WTC11 (cell line): ENCODE measurements around the gene CARS2. TPM values are rescaled to one million over a fixed set of nuclear protein-coding genes. Genes with fewer than 3 reads are reported as not detected.

Experiments
- ATF1 ChIP-seq: sonication (generic); formaldehyde crosslinking; IDR thresholded peaks from 2 replicates; pipeline ENCODE4 v1.8.1; 2023; ENCODE audit warnings: mild to moderate bottlenecking, moderate library complexity, missing genetic modification reagents
- CREM ChIP-seq: sonication (generic); formaldehyde crosslinking; IDR thresholded peaks from 2 replicates; pipeline ENCODE4 v1.8.1; 2022; ENCODE audit warnings: mild to moderate bottlenecking, missing genetic modification reagents, moderate library complexity
- ELF4 ChIP-seq: sonication (generic); formaldehyde crosslinking; IDR thresholded peaks from 2 replicates; pipeline ENCODE4 v1.8.1; 2022; ENCODE audit warnings: low read depth, mild to moderate bottlenecking, moderate library complexity, missing genetic modification reagents
- EMX1 ChIP-seq: fragments of 250-450 bp; sonication (Bioruptor Pico); IDR thresholded peaks from 2 replicates; pipeline ENCODE4 v1.8.0; 2021; ENCODE audit warnings: mild to moderate bottlenecking
- ESRRA ChIP-seq: sonication (generic); formaldehyde crosslinking; IDR thresholded peaks from 2 replicates; pipeline ENCODE4 v1.8.1; 2022; ENCODE audit warnings: mild to moderate bottlenecking, missing genetic modification reagents, borderline replicate concordance
- MYBL2 ChIP-seq: sonication (generic); formaldehyde crosslinking; IDR thresholded peaks from 2 replicates; pipeline ENCODE4 v1.8.1; 2023; ENCODE audit warnings: mild to moderate bottlenecking, moderate library complexity, missing genetic modification reagents
- NR1H2 ChIP-seq: sonication (generic); formaldehyde crosslinking; IDR thresholded peaks from 2 replicates; pipeline ENCODE4 v1.9.0; 2021; ENCODE audit warnings: mild to moderate bottlenecking, moderate library complexity, missing genetic modification reagents
- NR2C2 ChIP-seq: sonication (generic); formaldehyde crosslinking; IDR thresholded peaks from 2 replicates; pipeline ENCODE4 v1.8.0; 2022; ENCODE audit warnings: mild to moderate bottlenecking, missing genetic modification reagents
- OVOL2 ChIP-seq: fragments of 250-450 bp; sonication (Bioruptor Pico); IDR thresholded peaks from 2 replicates; pipeline ENCODE4 v1.9.0; 2021; ENCODE audit warnings: mild to moderate bottlenecking, borderline replicate concordance
- PRRX2 ChIP-seq: fragments of 250-450 bp; sonication (Bioruptor Pico); IDR thresholded peaks from 2 replicates; pipeline ENCODE4 v1.8.0; 2021; ENCODE audit warnings: mild to moderate bottlenecking
- SMAD3 ChIP-seq: sonication (generic); formaldehyde crosslinking; IDR thresholded peaks from 2 replicates; pipeline ENCODE4 v1.8.0; 2022; ENCODE audit warnings: missing genetic modification reagents, mild to moderate bottlenecking, borderline replicate concordance
- SOX15 ChIP-seq: fragments of 250-450 bp; sonication (Bioruptor Pico); IDR thresholded peaks from 2 replicates; pipeline ENCODE4 v1.9.0; 2021; ENCODE audit warnings: mild to moderate bottlenecking
- TEAD1 ChIP-seq: sonication (generic); formaldehyde crosslinking; IDR thresholded peaks from 2 replicates; pipeline ENCODE4 v1.8.0; 2022; ENCODE audit warnings: mild to moderate bottlenecking, missing genetic modification reagents
- TEAD4 ChIP-seq: sonication (generic); formaldehyde crosslinking; IDR thresholded peaks from 2 replicates; pipeline ENCODE4 v1.8.0; 2022; ENCODE audit warnings: mild to moderate bottlenecking, missing genetic modification reagents
- TP53 ChIP-seq: sonication (generic); formaldehyde crosslinking; IDR thresholded peaks from 2 replicates; pipeline ENCODE4 v1.8.1; 2023; ENCODE audit warnings: mild to moderate bottlenecking, missing genetic modification reagents
- ZNF121 ChIP-seq: sonication (generic); formaldehyde crosslinking; IDR thresholded peaks from 2 replicates; pipeline ENCODE4 v1.8.0; 2023; ENCODE audit warnings: missing genetic modification reagents
- ZNF317 ChIP-seq: sonication (generic); formaldehyde crosslinking; IDR thresholded peaks from 2 replicates; pipeline ENCODE4 v1.8.1; 2023; ENCODE audit warnings: low read depth, mild to moderate bottlenecking, moderate library complexity, missing genetic modification reagents, borderline replicate concordance
- ZNF423 ChIP-seq: fragments of 250-450 bp; sonication (Bioruptor Pico); IDR thresholded peaks from 2 replicates; pipeline ENCODE4 v2.1.2; 2022; ENCODE audit warnings: mild to moderate bottlenecking, moderate library complexity
- total RNA-seq: library from RNA; stranded (reverse); gene quantifications from 3 replicates; pipeline ENCODE4 v1.2.3, GENCODE V29; 2021
- TF ChIP-seq, protein P1 (sequence below): fragments of 250-450 bp; sonication (Bioruptor Pico); conservative IDR thresholded peaks from 2 replicates; pipeline ENCODE4 v1.9.0; 2021; ENCODE audit warnings: mild to moderate bottlenecking
- TF ChIP-seq, protein P2 (sequence below): sonication (generic); formaldehyde crosslinking; IDR thresholded peaks from 2 replicates; pipeline ENCODE4 v1.8.0; 2023; ENCODE audit warnings: mild to moderate bottlenecking, missing genetic modification reagents
- TF ChIP-seq, protein P3 (sequence below): sonication (generic); formaldehyde crosslinking; IDR thresholded peaks from 2 replicates; pipeline ENCODE4 v1.8.1; 2022; ENCODE audit warnings: missing genetic modification reagents, borderline replicate concordance
- TF ChIP-seq, protein P4 (sequence below): sonication (generic); formaldehyde crosslinking; IDR thresholded peaks from 2 replicates; pipeline ENCODE4 v1.8.0; 2022; ENCODE audit warnings: mild to moderate bottlenecking, missing genetic modification reagents
- TF ChIP-seq, protein P5 (sequence below): sonication (generic); formaldehyde crosslinking; IDR thresholded peaks from 2 replicates; pipeline ENCODE4 v1.8.1; 2023; ENCODE audit warnings: mild to moderate bottlenecking, missing genetic modification reagents, borderline replicate concordance
- TF ChIP-seq, protein P6 (sequence below): sonication (generic); formaldehyde crosslinking; IDR thresholded peaks from 2 replicates; pipeline ENCODE4 v1.8.1; 2023; ENCODE audit warnings: mild to moderate bottlenecking, moderate library complexity, missing genetic modification reagents

CARS2 gene
- total RNA-seq, 1 experiment from 2014 or later = 39.9 TPM

DNA sequence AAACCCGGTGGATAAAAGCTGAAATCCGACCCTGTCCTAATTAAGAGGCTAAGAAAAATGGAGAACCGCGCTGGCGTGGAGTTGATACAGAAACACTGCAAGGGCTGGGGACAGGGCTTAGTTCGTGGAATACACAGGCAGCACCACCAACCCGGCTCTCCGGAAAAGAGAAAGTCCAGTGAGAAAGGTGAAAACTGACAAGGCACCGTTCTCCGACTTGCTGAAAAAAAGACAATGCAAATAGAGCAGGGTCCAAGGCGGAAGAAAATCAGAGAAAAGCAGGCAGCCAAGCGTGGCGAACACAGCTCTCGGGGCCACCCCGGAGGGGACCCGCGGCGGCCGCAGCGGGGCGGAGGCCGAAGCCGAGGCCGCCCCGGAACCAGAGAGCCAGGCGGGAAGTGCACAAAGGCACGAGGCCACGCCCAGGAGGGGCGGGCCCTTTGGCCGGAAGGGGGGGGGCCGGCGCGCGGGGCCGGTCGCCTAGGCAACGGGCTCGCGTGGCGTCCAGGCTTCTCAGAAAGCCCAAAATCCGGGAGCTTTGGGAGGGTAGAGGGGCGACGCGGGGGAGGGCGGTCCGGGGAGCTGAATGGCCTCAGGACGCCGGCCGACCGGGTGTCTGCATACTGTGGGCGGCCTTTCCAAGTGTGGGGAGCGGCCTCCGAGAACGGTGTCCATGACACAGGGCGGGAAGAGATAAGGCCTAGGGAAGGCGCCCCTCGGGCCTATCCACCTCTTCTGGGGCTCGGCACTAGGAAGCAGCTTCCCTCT lies 6.3 kb upstream of the CARS2 start (continued):
- TF ChIP-seq, protein P1, sequence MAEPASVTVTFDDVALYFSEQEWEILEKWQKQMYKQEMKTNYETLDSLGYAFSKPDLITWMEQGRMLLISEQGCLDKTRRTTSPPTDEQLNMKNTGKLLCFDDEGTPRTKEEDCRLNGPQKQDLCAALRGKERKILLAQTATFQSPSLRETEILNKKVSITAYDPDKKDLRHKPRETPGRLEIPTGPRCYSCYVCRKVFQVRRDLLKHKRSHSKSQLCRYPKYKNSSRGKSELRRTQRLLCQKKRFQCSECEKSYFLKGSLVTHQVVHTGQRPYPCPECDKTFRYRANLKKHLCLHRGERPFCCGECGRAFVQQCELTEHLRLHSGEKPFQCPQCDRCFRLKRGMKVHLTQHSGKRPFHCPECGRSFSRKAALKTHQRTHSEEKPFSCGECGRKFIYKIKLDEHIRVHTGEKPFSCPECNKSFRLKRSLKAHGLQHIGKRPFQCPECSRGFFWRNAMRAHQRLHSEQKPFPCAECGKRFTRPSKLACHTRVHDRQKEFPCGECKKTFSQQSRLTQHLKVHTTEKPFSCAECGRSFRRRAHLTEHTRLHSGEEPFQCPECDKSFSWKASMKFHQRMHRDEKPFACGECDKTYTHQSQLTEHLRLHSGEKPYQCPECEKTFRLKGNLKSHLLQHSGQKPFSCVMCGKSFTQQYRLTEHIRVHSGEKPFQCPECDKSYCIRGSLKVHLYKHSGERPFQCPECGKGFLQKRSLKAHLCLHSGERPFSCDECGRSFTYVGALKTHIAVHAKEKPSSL = no peak
- TF ChIP-seq ZNF121 (CRISPR knock-in tag) = no peak
- TF ChIP-seq CREM (CRISPR knock-in tag) = 0 out of 2 replicates have a peak, but pooled peaks have one; percentile 21
- no peak for TF ChIP-seq EMX1 (CRISPR knock-in tag)
- TF ChIP-seq ESRRA = no peak
- peak; percentile 98 for TF ChIP-seq ZNF423 (CRISPR knock-in tag)
- no peak for TF ChIP-seq PRRX2 (CRISPR knock-in tag)
- TF ChIP-seq, protein P2, sequence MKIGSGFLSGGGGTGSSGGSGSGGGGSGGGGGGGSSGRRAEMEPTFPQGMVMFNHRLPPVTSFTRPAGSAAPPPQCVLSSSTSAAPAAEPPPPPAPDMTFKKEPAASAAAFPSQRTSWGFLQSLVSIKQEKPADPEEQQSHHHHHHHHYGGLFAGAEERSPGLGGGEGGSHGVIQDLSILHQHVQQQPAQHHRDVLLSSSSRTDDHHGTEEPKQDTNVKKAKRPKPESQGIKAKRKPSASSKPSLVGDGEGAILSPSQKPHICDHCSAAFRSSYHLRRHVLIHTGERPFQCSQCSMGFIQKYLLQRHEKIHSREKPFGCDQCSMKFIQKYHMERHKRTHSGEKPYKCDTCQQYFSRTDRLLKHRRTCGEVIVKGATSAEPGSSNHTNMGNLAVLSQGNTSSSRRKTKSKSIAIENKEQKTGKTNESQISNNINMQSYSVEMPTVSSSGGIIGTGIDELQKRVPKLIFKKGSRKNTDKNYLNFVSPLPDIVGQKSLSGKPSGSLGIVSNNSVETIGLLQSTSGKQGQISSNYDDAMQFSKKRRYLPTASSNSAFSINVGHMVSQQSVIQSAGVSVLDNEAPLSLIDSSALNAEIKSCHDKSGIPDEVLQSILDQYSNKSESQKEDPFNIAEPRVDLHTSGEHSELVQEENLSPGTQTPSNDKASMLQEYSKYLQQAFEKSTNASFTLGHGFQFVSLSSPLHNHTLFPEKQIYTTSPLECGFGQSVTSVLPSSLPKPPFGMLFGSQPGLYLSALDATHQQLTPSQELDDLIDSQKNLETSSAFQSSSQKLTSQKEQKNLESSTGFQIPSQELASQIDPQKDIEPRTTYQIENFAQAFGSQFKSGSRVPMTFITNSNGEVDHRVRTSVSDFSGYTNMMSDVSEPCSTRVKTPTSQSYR (CRISPR knock-in tag) = 0 out of 2 replicates have a peak, but pooled peaks have one; percentile 46
- peak; percentile 50; the same call in 1 of the 2 replicates for TF ChIP-seq TP53 (CRISPR knock-in tag)
- TF ChIP-seq TEAD4 = no peak
- TF ChIP-seq ZNF317 (CRISPR knock-in tag) = no peak
- TF ChIP-seq, protein P3, sequence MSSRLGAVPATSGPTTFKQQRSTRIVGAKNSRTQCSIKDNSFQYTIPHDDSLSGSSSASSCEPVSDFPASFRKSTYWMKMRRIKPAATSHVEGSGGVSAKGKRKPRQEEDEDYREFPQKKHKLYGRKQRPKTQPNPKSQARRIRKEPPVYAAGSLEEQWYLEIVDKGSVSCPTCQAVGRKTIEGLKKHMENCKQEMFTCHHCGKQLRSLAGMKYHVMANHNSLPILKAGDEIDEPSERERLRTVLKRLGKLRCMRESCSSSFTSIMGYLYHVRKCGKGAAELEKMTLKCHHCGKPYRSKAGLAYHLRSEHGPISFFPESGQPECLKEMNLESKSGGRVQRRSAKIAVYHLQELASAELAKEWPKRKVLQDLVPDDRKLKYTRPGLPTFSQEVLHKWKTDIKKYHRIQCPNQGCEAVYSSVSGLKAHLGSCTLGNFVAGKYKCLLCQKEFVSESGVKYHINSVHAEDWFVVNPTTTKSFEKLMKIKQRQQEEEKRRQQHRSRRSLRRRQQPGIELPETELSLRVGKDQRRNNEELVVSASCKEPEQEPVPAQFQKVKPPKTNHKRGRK (CRISPR knock-in tag) = no peak
- peak; percentile 70; the same call in 1 of the 2 replicates for TF ChIP-seq TEAD1 (CRISPR knock-in tag)
- TF ChIP-seq, protein P4, sequence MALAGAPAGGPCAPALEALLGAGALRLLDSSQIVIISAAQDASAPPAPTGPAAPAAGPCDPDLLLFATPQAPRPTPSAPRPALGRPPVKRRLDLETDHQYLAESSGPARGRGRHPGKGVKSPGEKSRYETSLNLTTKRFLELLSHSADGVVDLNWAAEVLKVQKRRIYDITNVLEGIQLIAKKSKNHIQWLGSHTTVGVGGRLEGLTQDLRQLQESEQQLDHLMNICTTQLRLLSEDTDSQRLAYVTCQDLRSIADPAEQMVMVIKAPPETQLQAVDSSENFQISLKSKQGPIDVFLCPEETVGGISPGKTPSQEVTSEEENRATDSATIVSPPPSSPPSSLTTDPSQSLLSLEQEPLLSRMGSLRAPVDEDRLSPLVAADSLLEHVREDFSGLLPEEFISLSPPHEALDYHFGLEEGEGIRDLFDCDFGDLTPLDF (CRISPR knock-in tag) = 0 out of 2 replicates have a peak, but pooled peaks have one; percentile 33
- TF ChIP-seq ATF1 (CRISPR knock-in tag) = no peak
- no peak for TF ChIP-seq SOX15 (CRISPR knock-in tag)
- no peak for TF ChIP-seq NR1H2 (CRISPR knock-in tag)
- TF ChIP-seq SMAD3 (CRISPR knock-in tag) = no peak
- no peak for TF ChIP-seq OVOL2 (CRISPR knock-in tag)
- TF ChIP-seq, protein P5, sequence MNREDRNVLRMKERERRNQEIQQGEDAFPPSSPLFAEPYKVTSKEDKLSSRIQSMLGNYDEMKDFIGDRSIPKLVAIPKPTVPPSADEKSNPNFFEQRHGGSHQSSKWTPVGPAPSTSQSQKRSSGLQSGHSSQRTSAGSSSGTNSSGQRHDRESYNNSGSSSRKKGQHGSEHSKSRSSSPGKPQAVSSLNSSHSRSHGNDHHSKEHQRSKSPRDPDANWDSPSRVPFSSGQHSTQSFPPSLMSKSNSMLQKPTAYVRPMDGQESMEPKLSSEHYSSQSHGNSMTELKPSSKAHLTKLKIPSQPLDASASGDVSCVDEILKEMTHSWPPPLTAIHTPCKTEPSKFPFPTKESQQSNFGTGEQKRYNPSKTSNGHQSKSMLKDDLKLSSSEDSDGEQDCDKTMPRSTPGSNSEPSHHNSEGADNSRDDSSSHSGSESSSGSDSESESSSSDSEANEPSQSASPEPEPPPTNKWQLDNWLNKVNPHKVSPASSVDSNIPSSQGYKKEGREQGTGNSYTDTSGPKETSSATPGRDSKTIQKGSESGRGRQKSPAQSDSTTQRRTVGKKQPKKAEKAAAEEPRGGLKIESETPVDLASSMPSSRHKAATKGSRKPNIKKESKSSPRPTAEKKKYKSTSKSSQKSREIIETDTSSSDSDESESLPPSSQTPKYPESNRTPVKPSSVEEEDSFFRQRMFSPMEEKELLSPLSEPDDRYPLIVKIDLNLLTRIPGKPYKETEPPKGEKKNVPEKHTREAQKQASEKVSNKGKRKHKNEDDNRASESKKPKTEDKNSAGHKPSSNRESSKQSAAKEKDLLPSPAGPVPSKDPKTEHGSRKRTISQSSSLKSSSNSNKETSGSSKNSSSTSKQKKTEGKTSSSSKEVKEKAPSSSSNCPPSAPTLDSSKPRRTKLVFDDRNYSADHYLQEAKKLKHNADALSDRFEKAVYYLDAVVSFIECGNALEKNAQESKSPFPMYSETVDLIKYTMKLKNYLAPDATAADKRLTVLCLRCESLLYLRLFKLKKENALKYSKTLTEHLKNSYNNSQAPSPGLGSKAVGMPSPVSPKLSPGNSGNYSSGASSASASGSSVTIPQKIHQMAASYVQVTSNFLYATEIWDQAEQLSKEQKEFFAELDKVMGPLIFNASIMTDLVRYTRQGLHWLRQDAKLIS (CRISPR knock-in tag) = no peak
- TF ChIP-seq ELF4 = no peak
- no peak for TF ChIP-seq NR2C2 (CRISPR knock-in tag)
- TF ChIP-seq, protein P6, sequence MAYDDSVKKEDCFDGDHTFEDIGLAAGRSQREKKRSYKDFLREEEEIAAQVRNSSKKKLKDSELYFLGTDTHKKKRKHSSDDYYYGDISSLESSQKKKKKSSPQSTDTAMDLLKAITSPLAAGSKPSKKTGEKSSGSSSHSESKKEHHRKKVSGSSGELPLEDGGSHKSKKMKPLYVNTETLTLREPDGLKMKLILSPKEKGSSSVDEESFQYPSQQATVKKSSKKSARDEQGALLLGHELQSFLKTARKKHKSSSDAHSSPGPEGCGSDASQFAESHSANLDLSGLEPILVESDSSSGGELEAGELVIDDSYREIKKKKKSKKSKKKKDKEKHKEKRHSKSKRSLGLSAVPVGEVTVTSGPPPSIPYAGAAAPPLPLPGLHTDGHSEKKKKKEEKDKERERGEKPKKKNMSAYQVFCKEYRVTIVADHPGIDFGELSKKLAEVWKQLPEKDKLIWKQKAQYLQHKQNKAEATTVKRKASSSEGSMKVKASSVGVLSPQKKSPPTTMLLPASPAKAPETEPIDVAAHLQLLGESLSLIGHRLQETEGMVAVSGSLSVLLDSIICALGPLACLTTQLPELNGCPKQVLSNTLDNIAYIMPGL = no peak
- TF ChIP-seq MYBL2 (CRISPR knock-in tag) = no peak
